Body of pancreas (tissue), 4 donors: ENCODE data around the gene RAD51B. TPM values are rescaled to one million over a fixed set of nuclear protein-coding genes. Genes with fewer than 3 reads are reported as not detected.
"Not testable (repeated sequence)": the region's sequence is repeated elsewhere in the genome, so short reads cannot be mapped to it uniquely, and the experiment has no call there.

ENCODE experiments used
- ATAC-seq: fragments of 150-250 bp; one replicate; pipeline ENCODE4 v1.9.1; 2016
- DNase-seq, 4 donors: peaks; one replicate each; pipeline ENCODE4 v3.0.0-alpha.2; 2019
- H3K27ac ChIP-seq, 4 donors: fragments of 200-600 bp; sonication (generic); 1 replicate in 3 of 4; 2 replicates in 1 of 4; pipeline versions ENCODE4 v1.5.1 to v1.6.1; 2016 to 2019; ENCODE audit warnings: mild to moderate bottlenecking in 1 of 4, mixed read lengths in 1 of 4, moderate library complexity in 1 of 4
- H3K27me3 ChIP-seq, 2 donors: fragments of 200-600 bp; sonication (generic); one replicate each; pipeline ENCODE4 v1.6.0; 2016; ENCODE audit warnings: mild to moderate bottlenecking in 1 of 2
- H3K36me3 ChIP-seq, 2 donors: fragments of 200-600 bp; sonication (generic); replicated peaks in 1 of 2; 2 replicates each; pipeline ENCODE4 v1.5.1; 2016; ENCODE audit warnings: low read depth in 2 of 2; ENCODE audit not compliant: insufficient read depth in 1 of 2
- H3K4me1 ChIP-seq: fragments of 200-600 bp; sonication (generic); one replicate; pipeline ENCODE4 v1.6.0; 2016
- H3K4me3 ChIP-seq, 2 donors: fragments of 200-600 bp; sonication (generic); 1 replicate in 1 of 2; 2 replicates in 1 of 2; pipeline ENCODE4 v1.5.1; 2016 to 2019
- H3K9me3 ChIP-seq, 3 donors: fragments of 200-600 bp; sonication (generic); 1 replicate in 2 of 3; 2 replicates in 1 of 3; pipeline ENCODE4 v1.5.1; 2016
- POLR2A ChIP-seq, 3 donors: fragments of 450-650 bp; IDR thresholded peaks; one replicate each; pipeline ENCODE4 v1.6.1; 2016; ENCODE audit warnings: antibody characterized with exemption in 3 of 3, mild to moderate bottlenecking in 2 of 3
- WGBS, 2 donors: methylation state at CpG; one replicate each; pipeline ENCODE4 v1.1.5; 2017; 5-methylcytosine and 5-hydroxymethylcytosine counted together
- intact Hi-C: fragments of 100-400 bp; cut with DNase I; formaldehyde crosslinking; loops from one replicate; pipeline ENCODE4 v1.15.1; 2023
- total RNA-seq, 2 donors: library from RNA; depleted of rRNA; stranded (reverse); fragments of >200 nt; gene quantifications; one replicate each; pipeline ENCODE4 v1.1.0, GENCODE V29; 2016
- TF ChIP-seq, protein P1 (sequence below), 7 experiments: fragments of 450-650 bp in 4 of 7; fragments of 200-600 bp in 3 of 7; sonication (generic) in 3 of 7; IDR thresholded peaks; one replicate each; pipeline ENCODE4 v1.5.1; 2016 to 2019; ENCODE audit warnings: antibody characterized with exemption in 7 of 7

The RAD51B gene
- total RNA-seq, 2 donors from 2014 or later = 12.2 to 29.6 TPM

DNA sequence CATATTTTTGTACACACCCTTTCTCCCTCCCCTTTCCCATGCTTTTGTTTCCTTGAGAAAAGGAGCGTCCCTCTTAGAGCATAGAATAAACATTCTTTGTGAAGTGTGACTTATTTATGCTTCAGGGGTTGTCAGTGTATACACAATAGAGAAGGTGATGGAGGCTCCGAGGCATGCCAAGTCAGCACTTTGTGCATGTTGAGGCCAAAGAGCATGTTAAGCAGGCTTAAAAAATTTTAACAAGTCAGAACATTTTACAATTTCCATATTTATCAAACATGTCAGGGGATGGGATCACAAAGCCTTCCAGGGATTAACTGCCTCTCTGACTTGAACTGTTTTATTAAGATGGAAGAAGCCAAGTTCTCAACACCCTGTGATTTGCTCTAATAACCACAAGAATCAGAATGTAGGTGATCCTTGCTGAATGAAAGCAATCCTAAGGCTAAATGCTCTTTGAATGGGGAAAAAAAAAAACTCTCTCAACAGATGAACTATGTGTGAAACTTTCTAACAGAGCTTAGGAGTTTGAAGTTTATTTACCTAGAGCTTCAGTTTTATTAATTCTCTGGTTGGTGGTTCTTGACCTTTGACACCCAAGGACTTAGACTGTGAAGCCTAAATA lies 223.1 kb downstream of the RAD51B start:
- Histone ChIP-seq H3K27me3 (no peaks in the 10 kb centered on the region), H3K36me3 (no peaks in the 10 kb centered on the region), H3K9me3 (no peaks in the 10 kb centered on the region), H3K4me1 (no peaks in the 10 kb centered on the region), H3K27ac (no peak overlapping the region), H3K4me3 (no peak overlapping the region)
- no peak for DNase-seq
- WGBS, 2 donors = 65 to 72% methylated on average over 2 of the region's 2 CpGs
- no peak for ATAC-seq
- TF ChIP-seq, protein P1, sequence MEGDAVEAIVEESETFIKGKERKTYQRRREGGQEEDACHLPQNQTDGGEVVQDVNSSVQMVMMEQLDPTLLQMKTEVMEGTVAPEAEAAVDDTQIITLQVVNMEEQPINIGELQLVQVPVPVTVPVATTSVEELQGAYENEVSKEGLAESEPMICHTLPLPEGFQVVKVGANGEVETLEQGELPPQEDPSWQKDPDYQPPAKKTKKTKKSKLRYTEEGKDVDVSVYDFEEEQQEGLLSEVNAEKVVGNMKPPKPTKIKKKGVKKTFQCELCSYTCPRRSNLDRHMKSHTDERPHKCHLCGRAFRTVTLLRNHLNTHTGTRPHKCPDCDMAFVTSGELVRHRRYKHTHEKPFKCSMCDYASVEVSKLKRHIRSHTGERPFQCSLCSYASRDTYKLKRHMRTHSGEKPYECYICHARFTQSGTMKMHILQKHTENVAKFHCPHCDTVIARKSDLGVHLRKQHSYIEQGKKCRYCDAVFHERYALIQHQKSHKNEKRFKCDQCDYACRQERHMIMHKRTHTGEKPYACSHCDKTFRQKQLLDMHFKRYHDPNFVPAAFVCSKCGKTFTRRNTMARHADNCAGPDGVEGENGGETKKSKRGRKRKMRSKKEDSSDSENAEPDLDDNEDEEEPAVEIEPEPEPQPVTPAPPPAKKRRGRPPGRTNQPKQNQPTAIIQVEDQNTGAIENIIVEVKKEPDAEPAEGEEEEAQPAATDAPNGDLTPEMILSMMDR (IDR thresholded peaks at IDR 0.05) = no peak
- TF ChIP-seq POLR2A (IDR thresholded peaks at IDR 0.05) = no peak
- intact Hi-C loops = no loop called here

GRCh38 chr14:68043752-68044151 lies 224.2 kb downstream of the RAD51B start:
- H3K4me3 ChIP-seq = no peak overlapping the region
- no peak for DNase-seq
- H3K9me3 ChIP-seq = no peaks in the 10 kb centered on the region
- H3K27me3 ChIP-seq = no peaks in the 10 kb centered on the region
- no peak overlapping the region for H3K27ac ChIP-seq
- H3K4me1 ChIP-seq = no peaks in the 10 kb centered on the region
- intact Hi-C loops = no loop called here
- no peak for TF ChIP-seq POLR2A (IDR thresholded peaks at IDR 0.05)
- TF ChIP-seq, protein P1 (IDR thresholded peaks at IDR 0.05) = no peak
- no peaks in the 10 kb centered on the region for H3K36me3 ChIP-seq
- no peak for ATAC-seq

DNA sequence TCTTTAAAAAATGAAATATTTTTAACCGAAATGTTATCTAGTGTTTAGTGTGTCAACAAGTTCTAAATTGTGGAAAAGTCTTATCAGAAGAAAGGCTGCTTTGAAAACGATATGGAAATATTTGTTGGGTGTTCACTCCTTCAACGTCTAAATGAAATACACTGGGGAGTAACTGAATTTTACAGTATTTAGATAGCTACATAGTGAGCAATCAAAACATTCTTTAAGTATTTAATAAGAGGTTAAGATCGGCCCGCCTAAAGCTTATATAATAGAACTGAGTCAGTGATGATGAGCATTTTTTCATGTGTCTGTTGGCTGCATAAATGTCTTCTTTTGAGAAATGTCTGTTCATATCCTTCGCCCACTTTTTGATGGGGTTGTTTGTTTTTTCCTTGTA lies 228.3 kb downstream of the RAD51B start:
- H3K27ac ChIP-seq = no peak overlapping the region
- no peak for DNase-seq
- no peaks in the 10 kb centered on the region for H3K4me1 ChIP-seq
- no peak overlapping the region for H3K4me3 ChIP-seq
- TF ChIP-seq POLR2A (IDR thresholded peaks at IDR 0.05) = no peak
- TF ChIP-seq, protein P1 (IDR thresholded peaks at IDR 0.05) = no peak
- H3K27me3 ChIP-seq = no peaks in the 10 kb centered on the region
- WGBS, 2 donors = 33 to 47% methylated on average over 6 of the region's 6 CpGs
- intact Hi-C loops = no loop called here
- ATAC-seq = no peak
- H3K9me3 ChIP-seq = no peaks in the 10 kb centered on the region
- H3K36me3 ChIP-seq = no peaks in the 10 kb centered on the region

DNA sequence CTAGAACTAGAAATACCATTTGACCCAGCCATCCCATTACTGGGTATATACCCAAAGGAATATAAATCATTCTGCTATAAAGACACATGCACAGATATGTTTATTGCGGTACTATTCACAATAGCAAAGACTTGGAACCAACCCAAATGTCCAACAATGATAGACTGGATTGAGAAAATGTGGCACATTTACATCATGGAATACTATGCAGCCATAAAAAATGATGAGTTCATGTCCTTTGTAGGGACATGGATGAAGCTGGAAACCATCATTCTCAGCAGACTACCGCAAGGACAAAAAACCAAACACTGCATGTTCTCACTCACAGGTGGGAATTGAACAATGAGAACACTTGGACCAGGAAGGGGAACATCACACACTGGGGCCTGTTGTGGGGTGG lies 229.2 kb downstream of the RAD51B start:
- ATAC-seq, H3K27me3 ChIP-seq, H3K4me1 ChIP-seq, H3K36me3 ChIP-seq, intact Hi-C loops, H3K9me3 ChIP-seq, DNase-seq, H3K4me3 ChIP-seq, H3K27ac ChIP-seq: not testable (repeated sequence)
- WGBS, 2 donors = 97 to 100% methylated on average over 2 of the region's 2 CpGs

- Histone ChIP-seq H3K27me3 (no peaks in the 10 kb centered on the region), H3K4me1 (no peaks in the 10 kb centered on the region), H3K9me3 (no peaks in the 10 kb centered on the region), H3K4me3 (no peak overlapping the region), H3K36me3 (no peaks in the 10 kb centered on the region), H3K27ac (no peak overlapping the region)
- DNase-seq (no peak), ATAC-seq (no peak)
- WGBS, 2 donors = 96% methylated on average over 2 of the region's 2 CpGs
- TF ChIP-seq, protein P1 (IDR thresholded peaks at IDR 0.05) = no peak
- TF ChIP-seq POLR2A (IDR thresholded peaks at IDR 0.05) = no peak
- intact Hi-C loops = no loop called here
Observed at GRCh38 chr14:68050177-68050576, 230.6 kb downstream of the RAD51B start.
